WTC11 (cell line): ENCODE measurements around the gene CHCHD1. TPM values are rescaled to one million over a fixed set of nuclear protein-coding genes. Genes with fewer than 3 reads are reported as not detected.

Experiments
- ARID4B ChIP-seq: sonication (generic); formaldehyde crosslinking; IDR thresholded peaks from 2 replicates; pipeline ENCODE4 v1.8.0; 2023; ENCODE audit warnings: missing genetic modification reagents, mild to moderate bottlenecking, borderline replicate concordance
- ATF6 ChIP-seq: sonication (generic); formaldehyde crosslinking; IDR thresholded peaks from 2 replicates; pipeline ENCODE4 v1.8.1; 2023; ENCODE audit warnings: mild to moderate bottlenecking, missing genetic modification reagents
- CREM ChIP-seq: sonication (generic); formaldehyde crosslinking; IDR thresholded peaks from 2 replicates; pipeline ENCODE4 v1.8.1; 2022; ENCODE audit warnings: mild to moderate bottlenecking, missing genetic modification reagents, moderate library complexity
- E2F4 ChIP-seq: sonication (generic); formaldehyde crosslinking; IDR thresholded peaks from 2 replicates; pipeline ENCODE4 v1.8.1; 2022; ENCODE audit warnings: low read depth, mild to moderate bottlenecking, moderate library complexity, missing genetic modification reagents, borderline replicate concordance
- E2F5 ChIP-seq: sonication (generic); formaldehyde crosslinking; IDR thresholded peaks from 2 replicates; pipeline ENCODE4 v1.8.1; 2022; ENCODE audit warnings: mild to moderate bottlenecking, moderate library complexity, missing genetic modification reagents
- ETV6 ChIP-seq: sonication (generic); formaldehyde crosslinking; IDR thresholded peaks from 2 replicates; pipeline ENCODE4 v1.8.1; 2022; ENCODE audit warnings: mild to moderate bottlenecking, missing genetic modification reagents
- GRHL2 ChIP-seq: fragments of 250-450 bp; sonication (Bioruptor Pico); IDR thresholded peaks from 2 replicates; pipeline ENCODE4 v1.8.0; 2022; ENCODE audit warnings: mild to moderate bottlenecking, moderate library complexity; ENCODE audit not compliant: insufficient replicate concordance, severe bottlenecking
- GTF2I ChIP-seq: fragments of 250-450 bp; sonication (Bioruptor Pico); conservative IDR thresholded peaks from 2 replicates; pipeline ENCODE4 v1.4.0; 2021; ENCODE audit warnings: mild to moderate bottlenecking
- MAX ChIP-seq: sonication (generic); formaldehyde crosslinking; IDR thresholded peaks from 2 replicates; pipeline ENCODE4 v1.8.0; 2022; ENCODE audit warnings: mild to moderate bottlenecking, missing genetic modification reagents
- NFYB ChIP-seq: sonication (generic); formaldehyde crosslinking; conservative IDR thresholded peaks from 2 replicates; pipeline ENCODE4 v1.8.0; 2022; ENCODE audit warnings: low read depth, missing genetic modification reagents
- NR2C2 ChIP-seq: sonication (generic); formaldehyde crosslinking; IDR thresholded peaks from 2 replicates; pipeline ENCODE4 v1.8.0; 2022; ENCODE audit warnings: mild to moderate bottlenecking, missing genetic modification reagents
- SMAD3 ChIP-seq: sonication (generic); formaldehyde crosslinking; IDR thresholded peaks from 2 replicates; pipeline ENCODE4 v1.8.0; 2022; ENCODE audit warnings: missing genetic modification reagents, mild to moderate bottlenecking, borderline replicate concordance
- SP1 ChIP-seq: sonication (generic); formaldehyde crosslinking; conservative IDR thresholded peaks from 2 replicates; pipeline ENCODE4 v1.8.1; 2022; ENCODE audit warnings: missing genetic modification reagents
- TCF7 ChIP-seq: sonication (generic); formaldehyde crosslinking; IDR thresholded peaks from 2 replicates; pipeline ENCODE4 v1.8.0; 2022; ENCODE audit warnings: mild to moderate bottlenecking, low read depth, missing genetic modification reagents, moderate library complexity
- TEAD1 ChIP-seq: sonication (generic); formaldehyde crosslinking; IDR thresholded peaks from 2 replicates; pipeline ENCODE4 v1.8.0; 2022; ENCODE audit warnings: mild to moderate bottlenecking, missing genetic modification reagents
- TEAD4 ChIP-seq: sonication (generic); formaldehyde crosslinking; IDR thresholded peaks from 2 replicates; pipeline ENCODE4 v1.8.0; 2022; ENCODE audit warnings: mild to moderate bottlenecking, missing genetic modification reagents
- TP53 ChIP-seq: sonication (generic); formaldehyde crosslinking; IDR thresholded peaks from 2 replicates; pipeline ENCODE4 v1.8.1; 2023; ENCODE audit warnings: mild to moderate bottlenecking, missing genetic modification reagents
- ZBTB43 ChIP-seq: sonication (generic); formaldehyde crosslinking; IDR thresholded peaks from 2 replicates; pipeline ENCODE4 v1.8.1; 2023; ENCODE audit warnings: mild to moderate bottlenecking, missing genetic modification reagents
- ZMAT4 ChIP-seq: fragments of 250-450 bp; sonication (Bioruptor Pico); IDR thresholded peaks from 2 replicates; pipeline ENCODE4 v1.9.0; 2021; ENCODE audit warnings: mild to moderate bottlenecking
- ZNF317 ChIP-seq: sonication (generic); formaldehyde crosslinking; IDR thresholded peaks from 2 replicates; pipeline ENCODE4 v1.8.1; 2023; ENCODE audit warnings: low read depth, mild to moderate bottlenecking, moderate library complexity, missing genetic modification reagents, borderline replicate concordance
- ZNF396 ChIP-seq: fragments of 250-450 bp; sonication (Bioruptor Pico); IDR thresholded peaks from 2 replicates; pipeline ENCODE4 v1.8.0; 2021; ENCODE audit warnings: mild to moderate bottlenecking, moderate library complexity, borderline replicate concordance
- ZNF532 ChIP-seq: fragments of 250-450 bp; sonication (Bioruptor Pico); IDR thresholded peaks from 2 replicates; pipeline ENCODE4 v1.9.0; 2021; ENCODE audit warnings: mild to moderate bottlenecking, borderline replicate concordance
- total RNA-seq: library from RNA; stranded (reverse); gene quantifications from 3 replicates; pipeline ENCODE4 v1.2.3, GENCODE V29; 2021

The CHCHD1 gene
- total RNA-seq, 1 experiment from 2014 or later: 45.9 TPM

GRCh38 chr10:73781879-73782748, at the start of gene CHCHD1 (continued):
- no peak for TF ChIP-seq ZBTB43
- TF ChIP-seq NFYB (CRISPR knock-in tag): peak; percentile 58
- peak; percentile 67 for TF ChIP-seq CREM (CRISPR knock-in tag)
- TF ChIP-seq GRHL2 (CRISPR knock-in tag): no peak
- no peak for TF ChIP-seq ETV6 (CRISPR knock-in tag)
- TF ChIP-seq ZMAT4 (CRISPR knock-in tag): no peak
- TF ChIP-seq ZNF317 (CRISPR knock-in tag): no peak
- TF ChIP-seq ATF6 (CRISPR knock-in tag): no peak
- no peak for TF ChIP-seq GTF2I (CRISPR knock-in tag)
- TF ChIP-seq E2F4 (CRISPR knock-in tag): no peak
- peak; percentile 83 for TF ChIP-seq MAX (CRISPR knock-in tag)
- TF ChIP-seq SMAD3 (CRISPR knock-in tag): no peak
- TF ChIP-seq ZNF396 (CRISPR knock-in tag): no peak
- TF ChIP-seq E2F5 (CRISPR knock-in tag): peak; percentile 78; the same call in 1 of the 2 replicates
- peak; percentile 72; the same call in 1 of the 2 replicates for TF ChIP-seq ARID4B (CRISPR knock-in tag)
- TF ChIP-seq TEAD1 (CRISPR knock-in tag): peak; percentile 79; the same call in 1 of the 2 replicates
- TF ChIP-seq NR2C2 (CRISPR knock-in tag): peak; percentile 96
- TF ChIP-seq TP53 (CRISPR knock-in tag): no peak
- TF ChIP-seq ZNF532: no peak
- no peak for TF ChIP-seq TCF7 (CRISPR knock-in tag)
- no peak for TF ChIP-seq TEAD4
- TF ChIP-seq SP1 (CRISPR knock-in tag): peak; percentile 88
